ENCODE results near the gene UBB.
"Not testable (repeated sequence)": the region's sequence is repeated elsewhere in the genome, so short reads cannot be mapped to it uniquely, and the experiment has no call there.

Gene UBB

GRCh38 chr17:16377941-16378341, 3.0 kb upstream of the UBB start:
- no peak for DNase-seq

- DNase-seq = no peak
Observed at GRCh38 chr17:16378636-16379282, 2.1 kb upstream of the UBB start.

- DNase-seq = no peak
Observed at GRCh38 chr17:16379654-16380053, 1.2 kb upstream of the UBB start.

GRCh38 chr17:16381496-16381820, 567 bp downstream of the UBB start:
- no peak for DNase-seq

- no peak for DNase-seq
Observed at GRCh38 chr17:16383216-16383615, 2.3 kb downstream of the UBB start.

GRCh38 chr17:16383772-16384287, 2.9 kb downstream of the UBB start:
- no peak for DNase-seq

- no peak for DNase-seq
Observed at GRCh38 chr17:16384557-16384956, 3.7 kb downstream of the UBB start.

GRCh38 chr17:16386126-16386507, 5.2 kb downstream of the UBB start:
- DNase-seq = not testable (repeated sequence)

- no peak for DNase-seq
Observed at GRCh38 chr17:16391451-16391850, 10.6 kb downstream of the UBB start.

- DNase-seq = not testable (repeated sequence)
Observed at GRCh38 chr17:16392491-16392890, 11.6 kb downstream of the UBB start.

GRCh38 chr17:16395887-16396286, 15.0 kb downstream of the UBB start:
- DNase-seq = not testable (repeated sequence)

GRCh38 chr17:16396693-16397092, 15.8 kb downstream of the UBB start:
- DNase-seq = not testable (repeated sequence)

- DNase-seq = no peak
Observed at GRCh38 chr17:16398270-16399267, 17.7 kb downstream of the UBB start.

- not testable (repeated sequence) for DNase-seq
Observed at GRCh38 chr17:16403847-16404246, 23.0 kb downstream of the UBB start.

GRCh38 chr17:16406742-16407674, 26.1 kb downstream of the UBB start:
- DNase-seq = no peak

- no peak for DNase-seq
Observed at GRCh38 chr17:16407911-16408588, 27.2 kb downstream of the UBB start.

- DNase-seq = peak; percentile 52
Observed at GRCh38 chr17:16415031-16415924, 34.4 kb downstream of the UBB start, which contains the start of gene TRPV2. Gene TRPV2, plus strand, starts transcription at chr17:16415571. Its CDS starts 2,098 bp downstream, at chr17:16417669.

GRCh38 chr17:16417399-16417798, 36.5 kb downstream of the UBB start:
- no peak for DNase-seq

GRCh38 chr17:16417896-16418684, 37.2 kb downstream of the UBB start:
- no peak for DNase-seq

GRCh38 chr17:16418685-16419068, 37.8 kb downstream of the UBB start:
- DNase-seq = no peak

Measured in CD4-positive, alpha-beta T cell treated with Interleukin-15 for 1 hour (primary cell).